ENCODE results near the gene STUB1. TPM values are rescaled to one million over a fixed set of nuclear protein-coding genes. Genes with fewer than 3 reads are reported as not detected.

The STUB1 gene
- total RNA-seq, 4 donors from 2014 or later, result 107 to 244 (median 140) TPM

DNA sequence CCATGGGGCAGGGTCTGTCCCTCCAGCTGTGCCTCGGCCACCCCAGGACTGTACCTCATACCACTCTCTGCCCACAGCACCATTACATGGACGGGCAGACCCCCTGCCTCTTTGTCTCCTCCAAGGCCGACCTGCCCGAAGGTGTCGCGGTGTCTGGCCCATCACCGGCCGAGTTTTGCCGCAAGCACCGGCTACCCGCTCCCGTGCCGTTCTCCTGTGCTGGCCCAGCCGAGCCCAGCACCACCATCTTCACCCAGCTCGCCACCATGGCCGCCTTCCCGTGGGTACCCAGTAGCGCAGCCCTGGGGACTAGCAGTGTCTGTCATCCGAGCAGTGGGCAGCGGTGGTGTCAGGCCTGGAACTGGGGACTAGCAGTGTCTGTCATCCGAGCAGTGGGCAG is 7.4 kb upstream of the STUB1 start:
- TF ChIP-seq, protein P1, sequence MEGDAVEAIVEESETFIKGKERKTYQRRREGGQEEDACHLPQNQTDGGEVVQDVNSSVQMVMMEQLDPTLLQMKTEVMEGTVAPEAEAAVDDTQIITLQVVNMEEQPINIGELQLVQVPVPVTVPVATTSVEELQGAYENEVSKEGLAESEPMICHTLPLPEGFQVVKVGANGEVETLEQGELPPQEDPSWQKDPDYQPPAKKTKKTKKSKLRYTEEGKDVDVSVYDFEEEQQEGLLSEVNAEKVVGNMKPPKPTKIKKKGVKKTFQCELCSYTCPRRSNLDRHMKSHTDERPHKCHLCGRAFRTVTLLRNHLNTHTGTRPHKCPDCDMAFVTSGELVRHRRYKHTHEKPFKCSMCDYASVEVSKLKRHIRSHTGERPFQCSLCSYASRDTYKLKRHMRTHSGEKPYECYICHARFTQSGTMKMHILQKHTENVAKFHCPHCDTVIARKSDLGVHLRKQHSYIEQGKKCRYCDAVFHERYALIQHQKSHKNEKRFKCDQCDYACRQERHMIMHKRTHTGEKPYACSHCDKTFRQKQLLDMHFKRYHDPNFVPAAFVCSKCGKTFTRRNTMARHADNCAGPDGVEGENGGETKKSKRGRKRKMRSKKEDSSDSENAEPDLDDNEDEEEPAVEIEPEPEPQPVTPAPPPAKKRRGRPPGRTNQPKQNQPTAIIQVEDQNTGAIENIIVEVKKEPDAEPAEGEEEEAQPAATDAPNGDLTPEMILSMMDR (IDR thresholded peaks at IDR 0.05; ENCODE audit: low read depth), result no peak

DNA sequence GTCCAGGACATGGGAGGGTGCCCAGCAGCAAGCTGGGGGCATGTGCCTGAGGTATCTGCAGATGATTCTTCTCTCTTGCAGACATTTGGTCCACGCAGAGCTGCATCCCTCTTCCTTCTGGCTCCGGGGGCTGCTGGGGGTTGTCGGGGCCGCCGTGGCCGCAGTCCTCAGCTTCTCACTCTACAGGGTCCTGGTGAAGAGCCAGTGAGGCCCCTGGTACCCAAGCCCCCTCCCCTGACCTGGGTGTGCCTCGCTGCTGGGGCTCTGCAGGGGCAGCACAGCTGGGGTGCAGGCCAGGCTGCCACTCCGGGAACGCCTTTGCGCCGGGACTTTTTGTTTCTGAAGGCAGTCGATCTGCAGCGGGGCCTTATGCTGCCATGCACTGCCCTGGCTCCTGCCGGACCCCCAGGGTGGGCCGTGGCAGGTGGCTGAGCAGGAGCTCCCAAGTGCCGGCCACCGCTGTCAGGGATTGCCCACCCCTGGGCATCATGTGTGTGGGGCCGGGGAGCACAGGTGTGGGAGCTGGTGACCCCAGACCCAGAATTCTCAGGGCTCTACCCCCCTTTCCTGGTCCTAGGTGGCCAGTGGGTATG is 6.7 kb upstream of the STUB1 start:
- TF ChIP-seq, protein P1 (IDR thresholded peaks at IDR 0.05; ENCODE audit: low read depth), result no peak

DNA sequence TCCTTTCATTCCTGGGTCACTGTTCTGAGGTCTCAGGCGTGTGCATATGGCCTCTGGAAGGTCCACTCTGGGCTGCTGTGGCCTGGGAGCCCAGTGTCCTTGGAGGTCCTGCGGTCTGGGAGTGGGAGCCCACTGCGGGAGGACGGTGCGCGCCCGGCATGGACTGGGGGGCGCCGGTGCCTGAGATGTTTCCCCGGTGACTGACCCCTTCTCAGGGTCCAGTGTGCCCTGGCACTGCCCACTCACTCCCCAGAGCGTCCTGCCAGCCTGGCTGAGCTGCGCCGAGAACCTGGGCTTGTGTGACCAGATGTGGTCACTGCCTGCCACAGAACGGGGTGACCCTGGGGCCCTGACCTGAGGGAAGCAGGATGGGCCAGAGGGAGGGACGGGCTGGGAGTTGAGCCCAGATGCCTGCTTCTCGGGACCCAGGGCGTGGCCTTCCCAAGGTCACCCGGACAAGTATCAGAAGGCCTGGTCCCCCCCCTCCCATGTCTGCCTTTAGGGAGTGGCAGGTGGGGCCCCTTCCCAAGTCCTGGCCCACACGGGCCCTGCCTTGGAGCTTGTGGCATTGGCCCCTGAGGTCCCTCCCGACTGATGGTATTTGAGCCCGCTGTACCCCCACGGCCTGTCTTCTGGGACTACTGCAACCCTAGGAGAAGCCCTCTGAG is 5.9 kb upstream of the STUB1 start:
- TF ChIP-seq, protein P1 (IDR thresholded peaks at IDR 0.05; ENCODE audit: low read depth), result no peak

DNA sequence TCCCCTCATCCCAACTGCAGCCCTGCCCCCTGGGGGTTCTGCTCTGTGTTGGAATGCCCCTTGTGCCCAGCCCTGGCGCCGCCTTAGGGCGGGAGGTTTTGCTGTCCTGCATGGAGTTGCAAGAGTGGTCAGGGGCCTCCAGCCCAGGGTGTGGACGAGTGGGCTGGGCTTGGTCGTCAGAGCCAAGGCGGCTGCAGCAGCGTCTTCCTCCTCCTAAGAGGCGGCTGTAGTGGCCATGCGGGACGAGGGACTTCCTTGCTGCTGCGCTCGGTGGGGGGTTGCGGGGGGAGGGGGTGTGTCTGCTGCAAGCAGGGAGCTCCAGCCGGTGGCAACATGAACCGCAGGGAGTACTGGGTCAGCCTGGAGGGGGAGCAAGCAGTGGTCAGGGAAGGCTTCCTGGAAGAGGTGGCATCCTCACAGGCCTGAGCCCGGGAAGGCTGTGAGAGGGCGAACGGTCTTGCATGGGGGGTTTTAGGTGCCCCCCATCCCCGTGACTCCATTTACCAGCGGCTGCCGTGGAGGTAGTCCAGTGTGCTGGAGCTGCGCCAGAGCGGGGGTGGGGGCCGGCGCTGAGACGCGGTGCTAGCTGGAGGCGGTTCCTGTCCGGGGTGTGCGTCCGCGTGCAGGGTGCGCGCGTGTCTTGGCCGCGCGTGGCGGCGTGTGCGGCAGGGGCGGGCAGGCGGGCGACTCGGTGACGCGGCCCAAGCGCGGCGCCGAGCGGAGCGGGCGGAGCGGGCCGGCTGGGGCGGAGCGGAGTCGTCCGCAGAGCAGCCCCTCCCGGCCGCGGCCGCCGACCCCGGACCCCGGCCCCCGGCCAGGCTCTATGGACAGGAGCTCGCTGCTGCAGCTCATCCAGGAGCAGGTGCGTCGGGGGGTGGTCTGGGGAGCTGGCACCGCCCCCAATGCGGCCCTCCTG is 5.0 kb upstream of the STUB1 start, which contains the start of gene RHBDL1:
TSS of gene RHBDL1 (plus strand) at position 704 of the 916 bp plus-strand sequence. CDS start at position 824, 120 bp downstream.
- TF ChIP-seq, protein P1 (IDR thresholded peaks at IDR 0.05; ENCODE audit: low read depth), result no peak

DNA sequence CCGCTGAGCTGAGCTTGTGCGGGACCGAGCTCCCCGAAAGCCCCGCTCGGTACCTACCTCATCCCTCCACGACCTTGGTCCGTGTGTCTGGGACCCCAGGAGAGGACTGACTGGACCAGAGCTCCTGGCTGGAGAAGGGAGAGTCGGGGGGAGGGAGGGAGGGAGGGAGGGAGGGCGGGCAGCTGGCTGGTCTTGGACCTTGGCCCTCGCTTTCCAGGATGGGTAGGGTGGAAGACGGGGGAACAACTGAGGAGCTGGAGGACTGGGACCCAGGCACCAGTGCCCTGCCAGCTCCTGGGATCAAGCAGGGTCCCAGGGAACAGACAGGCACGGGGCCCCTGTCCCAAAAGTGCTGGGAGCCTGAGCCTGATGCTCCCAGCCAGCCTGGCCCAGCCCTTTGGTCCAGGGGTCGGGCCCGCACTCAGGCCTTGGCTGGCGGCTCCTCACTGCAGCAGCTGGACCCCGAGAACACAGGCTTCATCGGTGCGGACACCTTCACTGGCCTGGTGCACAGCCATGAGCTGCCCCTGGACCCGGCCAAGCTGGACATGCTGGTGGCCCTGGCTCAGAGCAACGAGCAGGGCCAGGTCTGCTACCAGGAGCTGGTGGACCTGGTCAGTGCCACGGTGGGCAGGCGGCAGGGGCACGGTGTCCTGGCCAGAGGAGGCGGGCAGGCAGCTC is 4.2 kb upstream of the STUB1 start:
- TF ChIP-seq, protein P1 (IDR thresholded peaks at IDR 0.05; ENCODE audit: low read depth), result no peak

- TF ChIP-seq, protein P1 (IDR thresholded peaks at IDR 0.05; ENCODE audit: low read depth), result no peak
Measured at GRCh38 chr16:676565-676902, 3.7 kb upstream of the STUB1 start.

Measured in subcutaneous adipose tissue (tissue), 4 donors.